ENCODE measurements around the gene TULP3.

The TULP3 gene

GRCh38 chr12:2933586-2933985 lies 42.9 kb downstream of the TULP3 start:
- DNase-seq: no peak

- DNase-seq: no peak
These were observed 43.7 kb downstream of the TULP3 start for GRCh38 chr12:2934371-2934770.

- DNase-seq: no peak
These were observed 45.6 kb downstream of the TULP3 start for GRCh38 chr12:2936301-2936700.

- no peak for DNase-seq
These were observed 46.8 kb downstream of the TULP3 start for GRCh38 chr12:2937500-2937899.

GRCh38 chr12:2939191-2939590 lies 48.5 kb downstream of the TULP3 start:
- no peak for DNase-seq

- DNase-seq: no peak
These were observed 49.9 kb downstream of the TULP3 start for GRCh38 chr12:2940564-2940963.

- no peak for DNase-seq
These were observed 50.8 kb downstream of the TULP3 start for GRCh38 chr12:2941524-2941923.

- DNase-seq: peak; percentile 52
These were observed 53.8 kb downstream of the TULP3 start for GRCh38 chr12:2944401-2945047.

GRCh38 chr12:2949411-2949810 lies 58.7 kb downstream of the TULP3 start:
- DNase-seq: no peak

- no peak for DNase-seq
These were observed 65.2 kb downstream of the TULP3 start for GRCh38 chr12:2955888-2956287.

- no peak for DNase-seq
These were observed 67.2 kb downstream of the TULP3 start for GRCh38 chr12:2957816-2958431.

GRCh38 chr12:2958432-2959191 lies 67.9 kb downstream of the TULP3 start:
- no peak for DNase-seq

GRCh38 chr12:2959192-2959504 lies 68.5 kb downstream of the TULP3 start, which contains the start of gene TEAD4:
Gene TEAD4, plus strand, starts transcription at chr12:2959397.
- no peak for DNase-seq

GRCh38 chr12:2959505-2960389 lies 69.1 kb downstream of the TULP3 start:
- DNase-seq: no peak

- DNase-seq: no peak
These were observed 69.8 kb downstream of the TULP3 start for GRCh38 chr12:2960390-2960956.

GRCh38 chr12:2960996-2961616 lies 70.4 kb downstream of the TULP3 start:
- DNase-seq: no peak

GRCh38 chr12:2961705-2962104 lies 71.0 kb downstream of the TULP3 start:
- DNase-seq: no peak

GRCh38 chr12:2963154-2963759 lies 72.6 kb downstream of the TULP3 start:
- DNase-seq: no peak

- DNase-seq: no peak
These were observed 73.1 kb downstream of the TULP3 start for GRCh38 chr12:2963760-2964292.

- DNase-seq: no peak
These were observed 77.0 kb downstream of the TULP3 start for GRCh38 chr12:2967651-2968050.

- no peak for DNase-seq
These were observed 80.1 kb downstream of the TULP3 start for GRCh38 chr12:2970744-2971143.

- no peak for DNase-seq
These were observed 82.9 kb downstream of the TULP3 start for GRCh38 chr12:2973566-2973965.

All from activated CD8-positive, alpha-beta memory T cell treated with anti-CD3 and anti-CD28 coated beads, Interleukin-2, amount 50 U/mL, for 4 hours (primary cell).